Pulmonary artery endothelial cell (primary cell): Measurements from ENCODE around the gene ROPN1B. TPM values are rescaled to one million over a fixed set of nuclear protein-coding genes. Genes with fewer than 3 reads are reported as not detected.

Experiments used
- DNase-seq: peaks from one replicate; pipeline ENCODE4 v3.0.0-alpha.2; 2011; ENCODE audit warnings: low read depth, low spot score
- total RNA-seq: library from RNA; depleted of rRNA; stranded (reverse); fragments of >200 nt; gene quantifications from 2 replicates; pipeline ENCODE4 v1.2.3, GENCODE V29; 2014

ROPN1B gene
- total RNA-seq, 1 donor from 2014 or later, result not detected

- DNase-seq, result no peak
These were observed 34.6 kb downstream of the ROPN1B start for GRCh38 chr3:126003447-126004190.

GRCh38 chr3:126004217-126004616 is 35.2 kb downstream of the ROPN1B start:
- DNase-seq, result no peak

GRCh38 chr3:126004692-126005091 is 35.7 kb downstream of the ROPN1B start:
- DNase-seq, result no peak

GRCh38 chr3:126005951-126006350 is 37.0 kb downstream of the ROPN1B start:
- DNase-seq, result no peak

GRCh38 chr3:126008219-126008618 is 39.2 kb downstream of the ROPN1B start:
- no peak for DNase-seq

- DNase-seq, result no peak
These were observed 40.2 kb downstream of the ROPN1B start for GRCh38 chr3:126009181-126009580.

GRCh38 chr3:126013751-126014156 is 44.8 kb downstream of the ROPN1B start:
- DNase-seq, result no peak

- no peak for DNase-seq
These were observed 45.3 kb downstream of the ROPN1B start for GRCh38 chr3:126014252-126014651.

GRCh38 chr3:126015075-126015474 is 46.1 kb downstream of the ROPN1B start:
- DNase-seq, result no peak

- no peak for DNase-seq
These were observed 47.6 kb downstream of the ROPN1B start for GRCh38 chr3:126016616-126017015.

- DNase-seq, result no peak
These were observed 48.4 kb downstream of the ROPN1B start for GRCh38 chr3:126017362-126017761.

- DNase-seq, result no peak
These were observed 49.6 kb downstream of the ROPN1B start for GRCh38 chr3:126018545-126018944.

GRCh38 chr3:126018995-126019394 is 50.0 kb downstream of the ROPN1B start:
- no peak for DNase-seq

- DNase-seq, result no peak
These were observed 50.7 kb downstream of the ROPN1B start for GRCh38 chr3:126019683-126020082.

GRCh38 chr3:126021224-126021623 is 52.2 kb downstream of the ROPN1B start:
- DNase-seq, result no peak

GRCh38 chr3:126021702-126022101 is 52.7 kb downstream of the ROPN1B start:
- DNase-seq, result no peak

- no peak for DNase-seq
These were observed 53.9 kb downstream of the ROPN1B start for GRCh38 chr3:126022741-126023359.

GRCh38 chr3:126023390-126023789 is 54.4 kb downstream of the ROPN1B start:
- no peak for DNase-seq

- DNase-seq, result no peak
These were observed 55.3 kb downstream of the ROPN1B start for GRCh38 chr3:126024049-126024854.

- no peak for DNase-seq
These were observed 56.2 kb downstream of the ROPN1B start for GRCh38 chr3:126025116-126025729.

GRCh38 chr3:126025862-126026261 is 56.9 kb downstream of the ROPN1B start:
- no peak for DNase-seq

- DNase-seq, result no peak
These were observed 57.3 kb downstream of the ROPN1B start for GRCh38 chr3:126026277-126026751.
